Activated CD8-positive, alpha-beta memory T cell treated with anti-CD3 and anti-CD28 coated beads, Interleukin-2, amount 50 U/mL, for 24 hours (primary cell): ENCODE measurements around the gene PCDH8.

Experiments used
- DNase-seq: peaks from one replicate; pipeline ENCODE4 v3.0.0-alpha.2; 2020; ENCODE audit errors: extremely low read depth

The PCDH8 gene

GRCh38 chr13:52851137-52851962, 2.9 kb upstream of the PCDH8 start:
- no peak for DNase-seq

GRCh38 chr13:52850396-52851136, 2.1 kb upstream of the PCDH8 start:
- DNase-seq: no peak

GRCh38 chr13:52850072-52850395, 1.6 kb upstream of the PCDH8 start:
- DNase-seq: no peak

- no peak for DNase-seq
Measured at GRCh38 chr13:52849291-52850071, 1.0 kb upstream of the PCDH8 start.

GRCh38 chr13:52847682-52848432, 583 bp downstream of the PCDH8 start:
- DNase-seq: no peak

- DNase-seq: no peak
Measured at GRCh38 chr13:52847322-52847681, 1.1 kb downstream of the PCDH8 start.

- no peak for DNase-seq
Measured at GRCh38 chr13:52846567-52847321, 1.7 kb downstream of the PCDH8 start.

GRCh38 chr13:52845766-52846566, 2.5 kb downstream of the PCDH8 start:
- no peak for DNase-seq

GRCh38 chr13:52845334-52845761, 3.1 kb downstream of the PCDH8 start:
- DNase-seq: no peak

- no peak for DNase-seq
Measured at GRCh38 chr13:52844836-52845235, 3.6 kb downstream of the PCDH8 start.

- no peak for DNase-seq
Measured at GRCh38 chr13:52842441-52842840, 6.0 kb downstream of the PCDH8 start.

GRCh38 chr13:52840066-52840465, 8.4 kb downstream of the PCDH8 start:
- DNase-seq: no peak

GRCh38 chr13:52838433-52839107, 9.9 kb downstream of the PCDH8 start:
- no peak for DNase-seq

GRCh38 chr13:52837850-52838249, 10.6 kb downstream of the PCDH8 start:
- no peak for DNase-seq

GRCh38 chr13:52835071-52835839, 13.2 kb downstream of the PCDH8 start:
- no peak for DNase-seq

GRCh38 chr13:52833296-52833875, 15.1 kb downstream of the PCDH8 start:
- DNase-seq: no peak

GRCh38 chr13:52832313-52832712, 16.1 kb downstream of the PCDH8 start:
- no peak for DNase-seq

- DNase-seq: no peak
Measured at GRCh38 chr13:52830946-52831345, 17.5 kb downstream of the PCDH8 start.

GRCh38 chr13:52827839-52828238, 20.6 kb downstream of the PCDH8 start:
- no peak for DNase-seq
